GM12874 (cell line): ENCODE measurements around the gene SCLY.

Experiments
- CTCF ChIP-seq: IDR thresholded peaks from 2 replicates; pipeline ENCODE4 v1.5.1; 2011; ENCODE audit warnings: low read depth, mild to moderate bottlenecking, control low read depth, low read length, moderate library complexity; ENCODE audit not compliant: insufficient read depth

The SCLY gene

GRCh38 chr2:238136820-238137537 lies 76.2 kb downstream of the SCLY start:
- no peak for TF ChIP-seq CTCF

GRCh38 chr2:238137885-238138284 lies 77.1 kb downstream of the SCLY start:
- TF ChIP-seq CTCF = no peak

- no peak for TF ChIP-seq CTCF
Observed at GRCh38 chr2:238138331-238139195, 77.8 kb downstream of the SCLY start, which contains the start of gene KLHL30. TSS of gene KLHL30 (plus strand) at chr2:238138668. CDS start at chr2:238140755, 2,087 bp downstream.

GRCh38 chr2:238139196-238140039 lies 78.6 kb downstream of the SCLY start:
- TF ChIP-seq CTCF = peak; percentile 57

- no peak for TF ChIP-seq CTCF
Observed at GRCh38 chr2:238140040-238140439, 79.2 kb downstream of the SCLY start.

- TF ChIP-seq CTCF = no peak
Observed at GRCh38 chr2:238140721-238141540, 80.1 kb downstream of the SCLY start.
